GM19372 (cell line): ENCODE data around the gene GLS.

Source experiments
- ATAC-seq: cut with Tn5 transposase; IDR thresholded peaks from one replicate; pipeline ENCODE4 v1.9.1; 2021; ENCODE audit warnings: mild to moderate bottlenecking, low read depth, moderate library complexity; ENCODE audit not compliant: unreplicated experiment

Gene GLS

DNA sequence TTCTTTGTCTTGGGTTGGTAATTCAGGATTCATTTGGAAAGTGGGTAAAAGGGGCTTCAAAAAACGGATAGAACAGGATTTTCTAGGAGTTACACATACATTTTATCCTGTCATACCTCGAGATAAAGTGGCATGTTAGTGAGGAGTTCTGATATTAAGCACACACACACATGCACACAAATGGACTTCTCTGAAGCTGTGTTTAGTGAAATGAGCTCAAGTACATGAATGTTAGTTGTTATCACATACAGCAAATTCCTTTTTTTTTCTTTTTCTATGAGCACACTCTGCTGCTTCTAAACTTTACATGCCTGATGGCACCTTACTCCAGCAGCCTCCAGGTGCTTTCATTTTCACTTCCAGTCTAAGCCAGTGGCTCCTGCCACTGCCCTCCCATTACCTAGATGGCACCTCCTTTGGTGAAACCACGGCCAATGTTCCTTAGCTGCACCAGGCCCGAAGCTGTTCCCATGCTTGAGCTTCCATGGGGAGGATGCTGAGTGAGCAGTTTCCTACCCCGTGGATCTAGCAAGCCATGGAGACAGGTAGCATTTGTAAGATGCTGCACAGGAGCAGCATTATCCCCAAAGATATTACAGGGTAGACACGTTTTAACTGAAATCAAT, 83.7 kb downstream of the GLS start:
- ATAC-seq = no peak

DNA sequence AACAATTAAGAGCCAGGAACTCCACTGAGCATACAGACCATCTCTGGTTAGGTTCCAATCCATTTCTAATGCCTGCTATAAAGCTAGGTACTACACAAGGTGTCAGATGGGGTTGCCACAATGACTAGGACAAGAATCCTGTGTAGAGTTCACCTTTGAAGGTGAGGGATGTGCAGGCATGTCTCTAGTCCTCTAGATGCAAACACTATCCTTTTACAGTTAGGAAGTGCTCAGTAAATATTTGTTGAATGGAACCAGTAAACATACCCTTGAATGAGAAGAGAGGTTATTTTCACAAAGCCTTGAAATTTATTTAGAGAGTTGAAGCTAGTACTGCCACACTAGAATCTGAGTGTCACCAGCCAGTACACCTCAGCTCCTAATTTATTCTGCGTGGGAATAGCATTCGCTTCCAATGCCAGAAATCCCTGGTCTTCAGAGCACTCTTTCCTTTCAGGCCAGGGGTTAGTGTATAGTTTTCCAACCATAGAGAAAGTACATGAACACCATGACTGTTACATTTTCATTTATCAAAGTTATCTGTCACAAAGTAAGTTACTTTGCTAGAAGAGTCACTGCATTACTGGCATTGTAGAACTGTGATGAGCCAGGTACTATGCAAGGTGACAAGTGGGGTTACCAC, 85.1 kb downstream of the GLS start:
- no peak for ATAC-seq

DNA sequence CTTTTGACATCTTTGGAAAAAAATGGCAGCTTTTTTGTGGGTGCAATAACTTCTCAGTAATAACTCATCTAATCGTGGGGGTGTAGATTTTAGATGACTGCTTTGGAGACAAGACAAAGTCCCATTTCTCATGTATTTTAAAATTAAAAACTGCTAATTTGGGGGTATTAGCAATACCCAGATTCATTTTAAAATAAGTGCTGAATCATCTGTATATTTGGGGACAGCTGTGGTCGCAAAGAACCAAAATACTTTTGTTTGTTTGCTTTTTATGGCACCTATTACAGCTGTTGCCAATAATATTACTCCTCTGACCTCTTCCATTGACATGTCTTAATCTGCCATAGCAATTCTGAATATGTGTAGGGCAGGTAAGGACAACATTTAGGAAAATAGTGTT, 87.9 kb downstream of the GLS start:
- no peak for ATAC-seq

DNA sequence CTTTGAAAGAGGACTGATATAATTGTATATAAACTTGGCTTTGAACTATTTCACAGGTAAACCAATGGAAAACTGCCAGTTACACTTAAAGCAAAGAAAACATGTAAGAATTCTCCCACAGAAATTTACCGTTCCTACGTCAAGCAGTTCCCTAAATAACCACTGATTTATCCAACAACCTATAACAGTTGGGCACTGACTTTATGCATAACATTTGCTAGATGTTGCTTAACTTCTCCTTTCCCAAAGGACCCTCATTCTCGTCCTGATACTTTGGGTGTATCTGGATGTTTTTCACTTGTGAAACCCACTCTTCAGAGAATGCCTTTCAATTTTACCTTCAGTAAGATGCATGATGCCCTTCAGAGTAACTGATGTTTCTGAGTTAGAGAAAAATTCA, 89.5 kb downstream of the GLS start:
- ATAC-seq = no peak

DNA sequence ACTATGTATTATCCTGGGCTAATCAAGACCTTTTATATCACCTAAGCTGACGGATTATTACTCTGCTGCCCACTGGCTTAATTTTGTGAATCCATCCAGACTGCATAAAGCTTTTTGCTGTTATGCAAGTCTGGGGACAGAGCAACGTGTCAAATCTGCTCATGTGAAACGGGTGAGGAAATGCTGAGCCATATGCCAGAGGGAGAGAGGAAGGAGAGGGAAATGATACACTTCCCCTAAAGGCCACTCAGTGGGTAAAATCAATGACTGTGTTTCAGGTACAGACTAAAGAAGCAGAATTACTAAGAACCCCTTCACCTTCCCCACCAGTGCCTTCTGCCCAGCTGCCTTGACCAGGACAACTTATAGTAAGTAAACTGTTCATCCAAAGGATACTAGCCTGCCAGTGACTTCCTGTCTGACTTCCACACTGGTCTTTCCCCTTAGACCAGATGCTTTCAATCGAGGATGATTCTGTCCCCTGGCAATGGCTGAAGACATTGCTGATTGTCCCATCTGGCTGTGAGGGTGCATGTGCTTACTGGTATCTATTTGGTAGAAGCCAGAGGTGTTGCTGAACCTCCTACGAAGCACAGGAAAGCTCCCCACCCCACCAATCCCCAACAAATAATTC, 90.4 kb downstream of the GLS start:
- ATAC-seq = no peak

DNA sequence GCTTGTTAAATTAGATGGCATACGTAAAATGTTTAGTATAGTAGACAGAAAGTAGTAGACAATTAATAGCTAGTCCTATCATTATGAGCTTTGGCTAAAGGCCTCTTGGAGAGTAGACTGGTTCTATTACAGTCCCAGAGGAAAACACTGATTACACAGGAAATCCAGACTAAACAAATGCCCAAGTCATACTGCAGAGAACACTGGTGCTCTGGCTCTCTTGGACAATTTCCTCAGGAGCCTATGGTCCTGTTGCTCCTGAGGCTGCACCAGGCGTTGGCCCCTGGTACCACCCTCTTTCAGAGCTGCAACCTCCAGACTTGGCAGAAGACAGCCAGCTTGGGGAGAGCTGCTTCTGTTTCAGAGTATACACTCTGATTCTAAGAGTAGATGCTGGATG, 91.6 kb downstream of the GLS start:
- ATAC-seq = no peak

DNA sequence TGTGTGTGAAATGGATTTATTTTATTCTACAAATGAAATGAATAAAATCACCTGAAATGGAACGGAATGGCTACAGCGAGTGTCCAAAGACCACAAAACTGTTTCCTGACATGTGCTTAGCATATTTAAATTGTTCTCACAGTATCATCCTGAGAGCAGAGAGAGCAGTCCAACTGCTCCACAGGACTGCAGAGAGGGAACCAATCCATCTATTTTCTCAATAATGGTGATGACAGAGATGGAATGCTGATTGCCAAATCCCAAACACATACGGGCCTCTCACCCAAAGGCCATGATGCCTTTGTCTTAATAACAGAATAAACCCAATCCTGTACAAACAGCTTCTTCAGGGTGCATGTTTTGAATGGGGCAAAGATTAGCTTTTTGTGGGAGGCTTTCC, 92.2 kb downstream of the GLS start:
- ATAC-seq = no peak

DNA sequence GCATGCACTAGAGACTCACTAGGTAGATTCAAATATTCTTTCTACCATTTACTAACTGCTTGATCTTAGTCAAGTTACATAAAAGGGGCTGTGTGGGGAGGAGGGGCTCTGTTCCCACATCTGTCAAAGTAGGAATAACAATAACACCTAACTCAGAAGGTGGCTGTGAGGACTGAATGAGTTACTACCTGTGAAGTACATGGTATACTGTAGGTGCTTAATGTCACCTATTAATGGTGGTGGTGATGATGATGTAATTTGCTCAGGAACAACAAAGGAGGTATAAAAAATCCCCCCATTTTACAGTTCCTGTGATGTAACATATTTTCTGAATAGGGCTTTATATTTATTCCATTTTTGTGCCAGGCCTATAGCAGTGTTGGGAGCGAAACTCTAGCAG, 92.6 kb downstream of the GLS start:
- no peak for ATAC-seq

DNA sequence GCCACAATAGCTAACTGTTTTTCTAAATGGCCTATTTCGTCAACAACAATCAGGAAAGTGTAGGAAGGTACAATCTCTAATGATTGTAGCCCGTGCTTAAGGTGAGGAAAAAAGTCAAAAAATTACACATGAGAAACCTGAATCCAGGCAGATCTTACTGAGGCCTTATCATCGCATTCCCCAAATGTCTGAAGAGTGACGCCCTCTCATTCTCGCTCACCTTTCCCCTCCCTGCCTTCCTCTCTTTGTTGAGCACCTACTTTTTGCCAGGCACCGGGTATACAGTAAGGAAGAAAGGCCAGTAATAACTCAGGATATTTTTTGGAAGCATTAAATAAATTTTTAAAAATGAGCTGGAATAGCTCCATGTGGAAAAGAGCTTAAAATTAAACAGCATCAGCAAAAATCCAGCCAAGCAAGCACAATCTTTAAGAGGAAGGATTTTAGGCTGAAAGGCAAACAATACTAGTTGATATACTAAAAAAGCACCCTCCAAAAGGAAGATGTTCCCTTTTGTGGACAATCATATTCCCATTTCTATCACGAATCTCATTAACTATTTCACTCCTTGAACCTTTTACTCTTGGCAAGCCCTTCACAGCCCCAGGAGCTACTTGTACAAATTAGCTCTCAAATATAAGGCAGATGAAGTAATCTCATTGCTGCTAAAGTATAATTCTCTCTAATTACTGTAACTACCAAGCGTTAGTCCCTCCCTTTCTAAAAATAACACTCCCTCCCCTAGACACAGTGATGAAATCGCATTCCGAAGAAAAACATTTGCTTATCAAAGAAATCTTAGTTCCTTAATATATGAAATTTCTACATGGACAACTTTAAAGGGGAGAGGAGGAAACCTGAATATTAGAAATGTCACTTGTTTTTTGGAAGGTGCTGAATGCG, 93.4 kb downstream of the GLS start:
- no peak for ATAC-seq

DNA sequence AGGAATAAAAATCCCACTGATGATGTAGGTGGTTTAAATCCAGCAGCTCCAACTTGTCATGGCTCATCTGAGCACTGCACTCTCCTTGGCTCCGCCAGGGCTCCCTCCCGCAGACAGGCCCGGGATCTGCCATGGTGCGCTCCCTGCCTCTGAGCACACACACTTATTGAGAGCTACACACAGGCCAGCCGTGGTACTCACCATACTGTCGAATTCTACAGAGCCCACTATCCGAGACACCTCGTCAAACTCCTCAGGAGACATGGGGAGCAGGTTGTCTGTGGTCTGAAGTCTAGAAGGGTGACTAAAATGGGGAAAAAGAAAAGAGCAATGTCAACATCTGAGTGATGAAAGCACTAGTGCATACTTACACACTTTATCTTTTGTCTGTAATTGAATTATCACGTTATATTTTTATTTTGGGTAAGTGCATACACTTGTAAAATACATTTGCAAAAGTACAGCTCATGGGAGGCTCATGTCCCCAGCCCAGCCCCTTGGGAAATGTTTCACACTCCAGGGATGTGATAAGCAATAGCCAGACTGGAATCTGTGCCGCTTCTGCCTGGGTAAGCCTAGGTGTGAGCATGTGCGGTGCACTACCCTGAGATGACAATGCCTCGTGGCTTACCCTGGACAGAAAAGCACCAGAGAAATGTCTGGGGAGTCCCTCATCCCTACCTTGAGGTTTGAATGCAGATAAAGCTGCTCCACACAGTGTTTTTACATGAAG, 94.2 kb downstream of the GLS start:
- no peak for ATAC-seq

DNA sequence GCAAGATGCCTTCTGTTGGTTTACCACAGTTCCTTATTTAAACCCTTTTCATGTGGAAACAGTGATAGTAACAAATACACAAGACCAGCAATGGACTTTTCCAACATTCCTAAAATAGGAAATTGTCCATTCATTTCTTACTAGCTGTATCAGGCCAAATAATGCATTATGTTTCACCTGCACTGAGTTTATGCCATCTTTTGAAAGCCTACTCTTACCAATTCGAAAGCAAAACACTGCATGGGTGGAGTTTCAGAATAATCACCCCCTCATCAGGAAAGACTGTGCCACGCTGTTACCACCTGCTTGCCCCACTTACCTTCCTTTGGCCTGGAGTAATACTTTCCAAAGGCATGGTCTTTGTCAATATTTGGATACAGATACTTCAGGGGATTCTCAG, 95.9 kb downstream of the GLS start:
- ATAC-seq = no peak

DNA sequence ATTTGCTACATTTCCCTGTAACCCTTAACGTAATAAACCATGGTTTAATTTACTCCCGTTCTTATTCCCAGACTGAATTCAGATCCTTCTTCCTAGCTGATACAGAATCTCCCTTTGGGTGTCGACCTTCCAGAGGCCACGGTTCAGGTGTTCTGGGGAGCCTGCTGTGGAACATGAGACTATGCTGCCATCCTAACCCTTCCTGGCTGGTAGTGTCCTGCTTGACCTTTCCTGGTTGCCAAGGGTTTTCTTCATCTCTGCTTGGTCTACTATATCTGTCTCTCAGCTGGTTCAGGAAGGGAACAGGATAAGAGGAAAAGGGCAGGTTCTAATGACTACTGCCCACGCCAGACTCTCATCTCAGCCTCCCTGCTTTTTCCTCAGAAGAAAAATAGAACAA, 96.9 kb downstream of the GLS start:
- no peak for ATAC-seq

DNA sequence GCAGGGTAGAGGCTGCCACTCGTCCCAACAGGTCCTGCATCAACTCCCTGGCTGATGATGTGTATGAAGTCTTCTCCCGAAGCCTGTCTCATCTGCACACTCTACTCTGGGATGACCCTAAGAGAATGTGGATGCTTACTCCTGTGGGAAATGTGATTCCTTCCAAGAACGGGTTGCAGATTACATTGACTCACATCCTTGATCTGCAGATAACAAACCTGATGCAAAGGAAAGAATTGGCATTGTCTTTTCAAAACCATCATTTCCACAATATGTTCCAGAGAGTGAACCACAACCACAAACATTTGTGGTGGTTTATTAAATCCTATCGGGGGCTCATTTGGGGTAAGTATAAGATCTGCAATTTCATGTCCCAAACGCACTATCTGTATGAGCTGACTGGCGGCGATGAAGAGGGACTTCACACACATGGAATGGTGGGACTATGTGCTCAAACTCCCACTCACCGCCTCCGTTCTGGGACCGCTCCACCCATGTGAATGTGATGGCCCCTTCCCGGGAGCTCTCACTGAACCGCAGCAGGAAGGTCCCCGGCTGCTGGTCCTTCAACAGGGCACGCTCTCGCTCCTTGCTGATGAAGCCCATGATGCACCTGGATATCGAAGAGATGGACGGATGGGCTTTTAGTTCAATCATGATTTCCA, 97.9 kb downstream of the GLS start:
- no peak for ATAC-seq

DNA sequence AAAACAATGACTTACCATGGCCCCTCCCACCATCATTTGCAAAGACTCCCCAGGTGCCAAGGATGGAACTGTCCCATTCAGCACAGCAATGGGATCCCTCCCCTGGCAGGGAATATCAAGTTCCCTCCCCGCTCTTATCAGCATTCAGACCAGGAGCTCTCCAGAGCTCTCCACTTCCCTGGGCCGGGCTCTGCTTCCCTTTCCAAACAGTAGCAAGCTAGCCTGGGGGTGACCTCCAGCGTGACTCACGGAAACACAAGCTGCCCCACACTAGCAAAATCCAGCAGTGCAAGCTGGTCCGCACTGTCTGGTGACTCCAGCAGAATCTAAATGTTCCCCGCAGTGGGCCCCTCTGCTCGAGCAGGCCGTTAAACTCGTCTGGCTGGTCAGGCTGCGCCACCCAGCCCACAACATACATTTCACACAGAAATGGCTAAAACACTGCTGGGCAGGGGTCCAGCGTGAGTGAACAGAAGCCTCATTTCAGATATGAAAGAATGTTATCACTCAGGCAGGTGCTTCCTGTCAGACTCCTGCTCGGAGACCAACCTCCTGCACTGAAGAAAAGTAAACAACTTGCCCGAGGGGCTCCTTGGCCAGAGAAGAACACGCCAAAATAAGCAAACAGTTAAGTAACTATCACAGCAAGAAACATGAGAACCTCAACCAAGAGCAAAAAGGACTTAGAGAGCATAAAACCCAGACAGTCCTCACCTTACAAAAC, 99.4 kb downstream of the GLS start:
- ATAC-seq = no peak

DNA sequence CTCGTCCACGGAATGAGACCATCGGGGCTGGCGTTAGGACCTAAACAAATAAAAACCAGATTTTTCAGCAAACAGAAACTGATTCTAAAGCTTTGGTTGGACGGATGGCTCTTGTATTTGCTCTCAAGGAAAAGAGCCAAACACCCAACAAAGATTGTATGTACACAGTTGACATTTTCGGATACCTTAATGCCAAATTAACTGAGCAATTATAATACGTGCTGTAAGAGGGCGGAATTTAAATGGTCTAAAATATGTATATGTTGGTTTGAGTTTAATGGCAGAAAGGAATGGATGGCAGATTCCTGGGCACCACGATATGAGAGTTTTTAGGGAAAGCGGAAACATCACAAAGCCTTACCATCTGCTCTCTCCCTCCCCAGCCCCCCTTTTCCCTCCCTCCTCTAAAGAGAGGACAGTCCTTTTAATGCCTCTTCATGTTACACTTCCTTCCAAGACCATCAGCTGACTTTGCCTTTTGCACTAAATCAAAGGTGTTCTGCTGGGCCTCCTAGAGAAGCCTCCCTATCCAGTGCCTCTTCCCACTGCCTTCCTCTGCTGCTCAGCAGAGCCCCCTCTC, 100.1 kb downstream of the GLS start:
- no peak for ATAC-seq

DNA sequence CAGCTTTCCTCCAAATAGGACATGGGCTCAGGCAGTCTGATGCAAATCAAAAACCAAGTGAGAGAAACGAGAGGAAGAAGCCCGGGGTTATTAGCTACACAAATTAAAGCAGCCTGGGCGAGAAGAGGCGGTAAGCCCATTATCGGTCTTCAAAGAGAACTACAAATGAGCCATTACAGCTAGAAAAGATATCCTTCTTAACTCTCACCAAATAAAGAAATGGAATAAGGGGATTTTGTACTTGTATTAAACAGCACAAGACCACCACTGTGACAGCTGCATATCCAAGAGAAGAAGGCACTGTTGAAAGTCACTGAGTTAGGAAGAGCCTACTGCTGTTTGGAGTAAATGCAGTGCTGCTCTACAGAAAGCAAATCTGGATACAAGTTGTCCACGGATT, 100.7 kb downstream of the GLS start:
- ATAC-seq = no peak

DNA sequence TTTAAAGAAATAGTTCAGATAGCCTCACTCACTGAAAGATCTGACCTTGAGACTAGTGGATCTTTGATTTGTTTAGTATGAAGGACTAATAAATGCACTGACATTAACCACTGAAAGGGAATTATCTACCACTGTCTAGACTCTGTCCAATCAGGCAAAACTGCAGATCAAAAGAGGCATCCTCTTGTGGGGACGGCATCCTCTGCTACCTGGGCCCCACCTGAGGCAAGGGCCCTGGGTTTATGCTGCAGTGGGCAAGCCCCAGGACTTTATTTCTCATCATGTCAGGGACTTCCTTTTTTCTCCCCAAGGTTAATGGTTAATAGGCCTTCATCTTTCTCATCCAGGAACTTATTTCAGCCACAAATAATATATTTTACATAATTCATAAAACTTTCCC, 101.1 kb downstream of the GLS start:
- no peak for ATAC-seq

DNA sequence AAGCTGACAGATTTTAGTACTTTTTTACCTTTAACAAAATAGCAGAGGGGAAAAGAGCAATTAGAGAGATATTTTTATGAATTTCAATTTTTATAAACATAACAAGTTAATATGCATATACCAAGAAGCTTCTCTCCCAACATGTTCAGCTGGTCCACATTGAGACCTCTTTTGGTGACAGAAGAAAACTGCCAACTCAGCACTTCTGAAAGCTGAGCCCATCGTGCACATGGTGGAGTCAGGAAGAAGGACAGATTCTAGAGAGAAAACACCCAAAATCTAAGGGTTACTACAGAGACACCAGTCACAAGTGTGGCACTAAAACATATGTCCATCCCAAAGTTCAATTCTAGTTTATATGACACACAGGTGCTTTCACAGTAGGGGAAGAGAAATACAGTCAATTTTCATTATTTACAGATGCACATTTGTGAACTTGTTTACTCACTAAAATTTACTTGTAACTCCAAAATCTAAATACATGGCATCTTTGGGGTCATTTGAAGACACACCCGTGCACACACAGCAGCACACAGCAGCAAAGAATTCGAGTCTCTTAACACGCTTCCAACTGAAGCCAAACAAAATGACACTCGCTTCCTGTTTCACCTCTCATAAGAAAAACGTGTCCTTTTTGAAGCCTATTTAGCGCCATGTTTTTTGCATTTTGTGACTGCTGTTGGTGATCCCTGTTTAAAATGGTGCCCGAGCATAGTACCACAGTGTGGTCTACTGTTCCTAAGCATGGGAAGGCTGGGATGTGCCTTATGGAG, 101.8 kb downstream of the GLS start:
- ATAC-seq = no peak
